NCI-H2029 treated with DMSO at 0.1 percent for 48 hours (cell line): ENCODE measurements around the gene TNFRSF1B.

Experiments used
- DNase-seq: peaks from one replicate; lab custom pipeline; 2025; lab: John Stamatoyannopoulos, UW

TNFRSF1B gene

DNA sequence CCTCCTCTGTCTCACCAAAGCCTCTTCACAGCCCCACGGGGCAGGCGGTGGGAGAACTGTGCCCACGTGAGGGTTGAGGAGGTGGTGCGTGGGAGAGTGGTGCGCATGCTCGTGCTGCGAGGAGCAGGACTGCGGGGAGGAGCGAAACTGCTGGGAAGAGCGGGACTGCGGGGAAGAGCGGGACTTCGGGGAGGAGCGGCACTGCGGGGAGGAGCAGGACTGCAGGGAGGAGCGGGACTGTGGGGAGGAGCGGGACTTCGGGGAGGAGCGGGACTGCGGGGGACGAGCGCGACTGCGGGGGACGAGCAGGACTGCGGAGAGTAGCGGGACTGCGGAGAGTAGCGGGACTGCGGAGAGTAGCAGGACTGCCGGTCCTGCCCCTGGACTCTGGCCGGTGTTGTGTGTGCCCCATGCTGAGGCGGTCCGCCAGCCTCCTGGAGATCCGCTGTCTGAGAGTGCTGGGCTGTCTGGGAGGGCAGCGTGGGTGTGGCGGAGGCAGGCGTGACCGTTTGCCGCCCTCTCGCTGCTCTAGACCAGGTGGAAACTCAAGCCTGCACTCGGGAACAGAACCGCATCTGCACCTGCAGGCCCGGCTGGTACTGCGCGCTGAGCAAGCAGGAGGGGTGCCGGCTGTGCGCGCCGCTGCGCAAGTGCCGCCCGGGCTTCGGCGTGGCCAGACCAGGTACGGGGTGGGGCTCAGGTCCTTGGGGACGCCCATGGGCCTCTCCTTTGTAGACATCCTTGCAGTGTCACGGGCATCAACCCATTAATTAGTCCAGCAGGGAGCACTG lies 24.6 kb downstream of the TNFRSF1B start:
- DNase-seq = no peak

DNA sequence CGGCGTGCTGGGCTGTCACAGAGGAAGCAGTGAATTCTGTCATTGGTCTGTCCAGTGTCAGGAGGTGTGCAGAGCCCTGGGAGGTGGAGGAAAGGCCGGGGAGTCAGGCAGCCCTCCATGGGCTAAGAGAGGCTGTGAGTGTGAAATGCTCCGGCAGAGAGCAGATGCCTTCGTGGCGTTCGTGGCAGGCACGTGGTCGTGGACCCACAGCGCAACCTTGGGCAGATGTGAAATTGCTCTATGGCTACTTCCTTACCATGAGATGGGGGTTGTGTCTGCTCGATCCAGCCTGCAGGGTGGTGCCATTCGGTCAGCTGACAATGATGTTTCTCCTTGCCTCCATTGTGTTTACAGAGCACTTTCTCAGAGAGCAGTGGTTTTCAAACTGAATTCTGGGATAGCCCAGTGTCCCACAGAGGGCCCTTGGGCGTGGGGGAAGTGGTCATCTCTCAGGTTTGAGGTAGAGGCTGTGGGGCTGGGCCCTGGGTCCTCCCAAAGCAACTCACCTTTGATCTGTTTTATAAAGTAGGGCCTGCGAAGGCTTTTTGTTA lies 27.9 kb downstream of the TNFRSF1B start:
- DNase-seq = no peak

DNA sequence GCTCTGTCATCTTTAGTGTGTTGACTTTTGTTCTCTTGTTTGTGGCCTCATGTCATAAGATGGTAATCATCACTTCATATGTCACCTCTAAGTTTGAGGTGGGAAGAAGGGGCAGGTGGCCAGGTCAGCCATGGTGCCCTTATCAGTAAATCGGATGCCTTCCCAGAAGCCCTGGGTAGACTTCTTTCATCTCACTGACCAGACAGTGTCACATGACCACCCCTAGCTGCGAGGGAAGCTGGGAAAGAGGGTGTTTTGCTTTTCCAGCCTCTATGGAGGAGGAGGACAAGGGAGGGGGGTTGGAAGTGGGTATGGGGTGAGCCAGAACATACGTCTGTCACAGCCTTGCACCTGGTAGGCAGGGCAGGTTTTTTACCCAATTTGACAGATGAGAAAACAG lies 28.6 kb downstream of the TNFRSF1B start:
- DNase-seq = no peak

DNA sequence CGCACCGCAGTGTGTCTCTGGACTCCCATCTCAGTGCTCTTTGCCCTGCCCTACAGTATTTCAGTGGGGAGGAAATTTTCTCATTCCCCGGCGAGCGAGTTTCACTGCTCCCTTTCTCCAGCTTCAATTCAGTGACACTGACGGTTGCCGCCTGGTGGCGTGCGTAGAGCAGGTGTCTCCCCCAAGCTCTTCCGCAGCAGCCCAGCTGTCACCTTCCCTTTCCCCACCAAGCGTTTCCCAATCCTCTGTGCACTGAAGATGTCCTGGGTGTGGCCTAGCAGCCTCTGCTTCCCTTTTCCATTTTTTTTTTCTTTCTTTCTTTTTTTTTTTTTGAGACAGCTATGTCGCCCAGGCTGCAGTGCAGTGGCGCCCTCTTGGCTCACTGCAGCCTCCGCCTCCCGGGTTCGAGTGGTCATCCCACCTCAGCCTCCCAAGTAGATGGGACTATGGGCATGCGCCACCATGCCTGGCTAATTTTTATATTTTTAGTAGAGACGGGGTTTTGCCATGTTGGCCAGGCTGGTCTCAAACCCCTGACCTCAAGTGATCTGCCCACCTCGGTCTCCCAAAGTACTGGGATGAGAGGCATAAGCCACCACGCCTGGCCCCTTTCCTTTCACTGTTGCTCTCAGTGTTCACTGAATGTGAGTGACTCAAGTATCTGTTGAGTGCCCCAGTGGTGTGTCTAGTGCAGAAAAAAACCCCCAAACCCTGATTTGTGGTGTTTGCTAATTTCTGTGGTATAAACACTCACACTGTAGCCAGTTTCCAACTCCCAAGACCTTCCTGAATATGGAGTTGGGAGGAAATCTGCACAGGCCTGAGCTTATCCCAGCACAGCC lies 30.1 kb downstream of the TNFRSF1B start:
- no peak for DNase-seq

DNA sequence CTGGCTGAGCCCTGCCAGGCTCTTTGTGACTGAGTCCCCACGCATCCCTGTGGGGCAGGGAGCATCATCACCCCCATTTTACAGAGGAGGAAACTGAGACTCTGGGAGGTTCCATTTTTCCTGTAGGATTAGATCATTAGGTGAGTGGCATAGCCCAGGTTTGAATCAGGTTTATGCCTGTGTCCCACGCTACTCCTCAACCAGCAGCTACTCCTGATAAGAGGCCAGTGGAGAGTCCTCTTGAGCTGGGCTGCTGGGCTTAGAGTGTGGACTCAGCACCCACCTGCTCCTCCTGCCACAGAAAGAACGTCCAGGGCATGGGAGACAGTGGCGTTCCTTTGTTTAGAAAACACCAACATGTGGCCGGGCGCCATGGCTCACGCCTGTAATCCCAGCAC lies 30.7 kb downstream of the TNFRSF1B start:
- peak; percentile 39 for DNase-seq

GRCh38 chr1:12200208-12200607 lies 33.4 kb downstream of the TNFRSF1B start:
- DNase-seq = no peak

DNA sequence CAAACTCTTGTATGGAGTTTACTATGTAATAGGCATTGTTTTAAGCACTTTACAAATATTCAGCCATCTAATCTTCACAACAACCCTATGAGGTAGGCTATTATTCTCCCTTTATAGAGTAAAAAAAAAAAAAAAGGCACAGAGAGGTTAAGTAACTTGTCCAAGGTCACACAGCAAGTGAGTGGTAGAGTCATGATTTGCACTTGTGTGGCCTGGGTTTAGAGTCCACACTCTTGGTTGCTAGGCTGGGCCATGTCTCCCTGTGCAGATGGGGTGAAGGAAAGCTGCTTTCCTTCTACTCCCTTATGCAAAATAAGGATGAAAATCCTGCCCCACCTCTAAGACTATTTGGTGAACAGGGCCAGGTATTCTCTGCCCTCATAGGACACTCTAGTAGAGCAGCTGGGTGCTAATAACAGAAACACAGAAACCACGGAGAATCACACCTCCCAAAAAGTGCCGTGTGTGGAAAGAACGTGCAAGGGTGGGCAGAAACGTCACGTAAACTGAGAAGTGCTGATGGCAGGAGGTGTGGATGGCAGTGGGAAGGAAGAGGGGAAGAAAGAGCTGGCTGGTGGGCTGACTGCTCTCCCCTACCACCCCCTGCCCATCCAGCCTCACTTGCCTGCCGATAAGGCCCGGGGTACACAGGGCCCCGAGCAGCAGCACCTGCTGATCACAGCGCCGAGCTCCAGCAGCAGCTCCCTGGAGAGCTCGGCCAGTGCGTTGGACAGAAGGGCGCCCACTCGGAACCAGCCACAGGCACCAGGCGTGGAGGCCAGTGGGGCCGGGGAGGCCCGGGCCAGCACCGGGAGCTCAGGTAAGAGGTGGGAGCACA lies 34.8 kb downstream of the TNFRSF1B start:
- DNase-seq = no peak

DNA sequence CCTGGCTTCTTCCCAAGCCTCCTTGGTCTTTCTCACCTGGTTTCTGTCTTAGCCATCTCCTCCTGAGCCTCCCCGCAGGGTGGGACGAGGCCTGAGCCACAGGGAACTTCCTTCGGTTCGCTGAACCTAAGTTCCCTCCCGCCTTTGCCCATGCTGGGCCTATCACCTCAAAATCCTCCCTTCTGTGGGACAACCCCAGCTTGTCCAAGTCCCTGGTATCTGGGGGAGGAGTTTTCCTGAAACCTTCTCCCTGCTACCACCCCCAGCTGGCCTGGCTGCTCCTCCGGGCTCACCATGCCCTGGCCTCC lies 35.4 kb downstream of the TNFRSF1B start:
- DNase-seq = no peak

- DNase-seq = no peak
Measured at GRCh38 chr1:12202577-12202976, 35.8 kb downstream of the TNFRSF1B start.

DNA sequence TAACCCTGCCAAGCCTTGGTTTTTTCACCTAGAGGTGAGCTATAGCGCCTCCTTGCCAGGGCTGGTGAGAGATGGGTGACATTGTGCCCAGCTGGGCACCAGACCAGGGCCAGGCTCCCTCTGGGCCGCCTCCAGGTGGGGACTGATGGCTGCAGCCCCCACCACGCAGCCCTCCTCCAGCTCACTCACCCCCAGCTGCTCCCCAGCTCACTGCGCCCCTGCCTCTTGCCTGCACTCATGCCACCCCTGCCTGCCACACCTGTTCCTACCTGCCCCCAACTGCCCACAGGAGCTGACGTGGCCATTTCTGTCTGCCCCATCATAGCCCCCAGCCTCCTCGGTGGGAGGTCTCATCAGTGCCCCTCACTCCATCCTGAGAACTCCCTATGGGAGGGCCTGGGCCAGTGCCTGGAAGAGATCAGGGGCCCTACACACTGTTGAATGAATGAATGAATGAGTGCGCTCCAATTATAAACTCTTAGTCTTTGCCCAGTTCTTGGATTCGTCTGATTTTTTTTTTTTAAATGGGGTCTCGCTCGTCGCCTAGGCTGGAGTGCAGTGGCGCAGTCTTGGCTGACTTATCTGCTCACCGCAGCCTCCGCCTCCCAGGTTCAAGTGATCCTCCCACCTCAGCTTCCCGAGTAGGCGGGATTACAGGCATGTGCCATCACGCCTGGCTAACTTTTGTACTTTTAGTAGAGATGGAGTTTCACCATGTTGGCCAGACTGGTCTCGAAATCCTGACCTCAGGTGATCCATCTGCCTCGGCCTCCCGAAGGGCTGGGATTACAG lies 36.6 kb downstream of the TNFRSF1B start:
- DNase-seq = no peak

- DNase-seq = no peak
Measured at GRCh38 chr1:12204140-12204539, 37.3 kb downstream of the TNFRSF1B start.

DNA sequence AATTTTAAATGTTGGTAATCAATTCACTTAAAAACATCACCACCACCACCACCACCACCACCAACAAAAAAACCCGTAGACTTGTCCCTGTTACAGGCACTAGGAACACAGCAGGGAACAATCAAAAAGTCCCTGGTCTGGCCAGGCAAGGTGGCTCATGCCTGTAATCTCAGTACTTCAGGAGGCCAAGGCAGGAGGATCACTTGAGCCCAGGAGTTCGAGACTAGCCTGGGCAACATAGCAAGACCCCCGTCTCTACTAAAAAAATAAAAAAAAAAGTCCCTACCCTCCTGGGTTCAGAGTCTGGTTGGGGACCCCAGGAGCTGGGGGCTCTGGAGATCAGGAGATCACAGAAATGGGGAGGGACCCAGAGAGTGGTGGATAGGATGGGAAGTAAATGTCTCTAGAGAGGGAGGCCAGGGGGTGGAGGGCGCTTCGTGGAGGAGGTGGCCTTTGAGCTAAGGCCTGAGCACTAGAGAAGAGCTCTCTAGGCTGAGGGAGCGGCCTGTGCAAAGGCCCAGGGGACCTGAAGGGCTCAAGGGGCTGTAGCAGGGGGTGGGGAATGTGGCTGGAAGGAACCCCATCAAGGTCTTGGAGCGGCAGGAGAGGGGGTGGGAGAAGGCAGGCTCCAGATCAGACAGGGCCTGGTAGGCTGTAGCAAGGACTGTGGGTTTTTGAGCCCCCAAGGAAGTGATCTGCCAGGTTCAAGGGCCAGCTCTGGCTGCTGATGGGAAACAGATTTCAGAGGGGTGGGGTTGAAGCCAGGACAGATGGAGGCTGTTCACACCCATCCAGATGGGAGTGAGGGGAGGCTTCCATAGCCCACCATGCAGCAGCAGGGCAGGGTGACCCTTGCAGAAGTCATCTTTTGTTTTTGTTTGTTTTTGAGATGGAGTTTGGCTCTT lies 38.2 kb downstream of the TNFRSF1B start:
- DNase-seq = no peak

GRCh38 chr1:12206238-12206637 lies 39.4 kb downstream of the TNFRSF1B start:
- no peak for DNase-seq

DNA sequence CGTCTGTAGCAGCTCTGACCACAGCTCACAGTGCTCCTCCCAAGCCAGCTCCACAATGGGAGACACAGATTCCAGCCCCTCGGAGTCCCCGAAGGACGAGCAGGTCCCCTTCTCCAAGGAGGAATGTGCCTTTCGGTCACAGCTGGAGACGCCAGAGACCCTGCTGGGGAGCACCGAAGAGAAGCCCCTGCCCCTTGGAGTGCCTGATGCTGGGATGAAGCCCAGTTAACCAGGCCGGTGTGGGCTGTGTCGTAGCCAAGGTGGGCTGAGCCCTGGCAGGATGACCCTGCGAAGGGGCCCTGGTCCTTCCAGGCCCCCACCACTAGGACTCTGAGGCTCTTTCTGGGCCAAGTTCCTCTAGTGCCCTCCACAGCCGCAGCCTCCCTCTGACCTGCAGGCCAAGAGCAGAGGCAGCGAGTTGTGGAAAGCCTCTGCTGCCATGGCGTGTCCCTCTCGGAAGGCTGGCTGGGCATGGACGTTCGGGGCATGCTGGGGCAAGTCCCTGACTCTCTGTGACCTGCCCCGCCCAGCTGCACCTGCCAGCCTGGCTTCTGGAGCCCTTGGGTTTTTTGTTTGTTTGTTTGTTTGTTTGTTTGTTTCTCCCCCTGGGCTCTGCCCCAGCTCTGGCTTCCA lies 40.1 kb downstream of the TNFRSF1B start:
- no peak for DNase-seq

DNA sequence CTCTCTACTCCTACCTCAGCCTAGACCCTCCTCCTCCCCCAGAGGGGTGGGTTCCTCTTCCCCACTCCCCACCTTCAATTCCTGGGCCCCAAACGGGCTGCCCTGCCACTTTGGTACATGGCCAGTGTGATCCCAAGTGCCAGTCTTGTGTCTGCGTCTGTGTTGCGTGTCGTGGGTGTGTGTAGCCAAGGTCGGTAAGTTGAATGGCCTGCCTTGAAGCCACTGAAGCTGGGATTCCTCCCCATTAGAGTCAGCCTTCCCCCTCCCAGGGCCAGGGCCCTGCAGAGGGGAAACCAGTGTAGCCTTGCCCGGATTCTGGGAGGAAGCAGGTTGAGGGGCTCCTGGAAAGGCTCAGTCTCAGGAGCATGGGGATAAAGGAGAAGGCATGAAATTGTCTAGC lies 41.5 kb downstream of the TNFRSF1B start:
- no peak for DNase-seq

- DNase-seq = peak; percentile 42
Measured at GRCh38 chr1:12208764-12209494, 42.1 kb downstream of the TNFRSF1B start.

- no peak for DNase-seq
Measured at GRCh38 chr1:12209495-12209832, 42.7 kb downstream of the TNFRSF1B start.

GRCh38 chr1:12215118-12215961 lies 48.5 kb downstream of the TNFRSF1B start:
- no peak for DNase-seq
